Activated CD8-positive, alpha-beta memory T cell treated with anti-CD3 and anti-CD28 coated beads for 36 hours (primary cell): ENCODE data around the gene ELOA. TPM values are rescaled to one million over a fixed set of nuclear protein-coding genes. Genes with fewer than 3 reads are reported as not detected.
"Not testable (repeated sequence)": the region's sequence is repeated elsewhere in the genome, so short reads cannot be mapped to it uniquely, and the experiment has no call there.

Source experiments
- CTCF ChIA-PET: fragments of 350-600 bp; sonication (Branson Sonifier 250); formaldehyde crosslinking; loops from one replicate; lab custom pipeline; 2021; ENCODE audit warnings: antibody characterized with exemption; lab: Charles Lee
- POLR2A ChIA-PET: fragments of 350-600 bp; sonication (Branson Sonifier 250); formaldehyde crosslinking; loops from one replicate; lab custom pipeline; 2021; ENCODE audit warnings: antibody characterized with exemption; lab: Charles Lee
- total RNA-seq, 2 experiments: library from RNA; stranded (reverse); gene quantifications; one replicate each; pipeline ENCODE4 v1.2.3, GENCODE V29; 2021

Gene ELOA
- total RNA-seq, 2 experiments from 2014 or later: 63.1 to 66.0 TPM

DNA sequence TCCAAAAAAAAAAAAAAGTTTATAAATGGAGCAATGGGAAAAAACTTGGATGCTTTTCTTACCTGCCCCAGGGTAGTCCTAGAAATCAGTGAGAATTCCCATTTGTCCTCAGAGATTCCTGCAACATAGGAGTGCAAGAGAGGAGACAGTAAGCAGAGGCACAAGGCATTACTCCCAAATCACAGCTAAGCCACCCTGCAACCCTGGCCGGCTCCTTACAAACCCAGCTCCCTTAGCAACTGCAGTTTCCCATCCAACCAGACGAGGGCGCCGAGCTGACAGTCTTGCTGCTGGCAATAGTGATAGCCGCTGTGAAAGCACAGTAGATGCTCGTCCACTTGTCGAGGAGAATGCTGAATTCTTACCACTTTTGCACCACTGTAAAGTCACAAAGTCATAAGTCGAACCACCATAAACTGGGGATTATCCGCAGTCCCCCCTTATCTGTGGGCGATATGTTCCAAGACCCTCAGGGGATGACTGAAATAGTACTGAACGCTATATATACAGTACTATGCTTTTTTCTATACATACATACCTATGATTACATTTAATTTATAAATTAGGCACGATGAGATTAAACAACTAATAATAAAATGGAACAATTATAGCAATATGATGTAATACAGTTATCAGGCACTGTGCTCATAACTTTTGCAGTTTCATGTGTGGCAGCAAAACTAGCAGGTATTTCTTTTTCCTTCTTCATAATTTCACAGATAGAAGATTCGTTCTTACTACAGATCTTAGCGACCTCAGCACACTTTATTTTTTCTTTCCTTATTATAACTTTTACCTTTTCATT, 29.0 kb downstream of the ELOA start:
- ChIA-PET POLR2A (interaction anchor here (0.6 kb wide), 1 partner anchor 435 kb away, joined by 3 read pairs; no protein-coding TSS in a partner anchor), CTCF (interaction anchor here (0.6 to 2.5 kb wide), 18 partner anchors 10 to 386 kb away, joined by 3 to 8 read pairs (median 4); partner anchors contain the start of genes ELOA, HMGCL, LYPLA2 and RPL11)

DNA sequence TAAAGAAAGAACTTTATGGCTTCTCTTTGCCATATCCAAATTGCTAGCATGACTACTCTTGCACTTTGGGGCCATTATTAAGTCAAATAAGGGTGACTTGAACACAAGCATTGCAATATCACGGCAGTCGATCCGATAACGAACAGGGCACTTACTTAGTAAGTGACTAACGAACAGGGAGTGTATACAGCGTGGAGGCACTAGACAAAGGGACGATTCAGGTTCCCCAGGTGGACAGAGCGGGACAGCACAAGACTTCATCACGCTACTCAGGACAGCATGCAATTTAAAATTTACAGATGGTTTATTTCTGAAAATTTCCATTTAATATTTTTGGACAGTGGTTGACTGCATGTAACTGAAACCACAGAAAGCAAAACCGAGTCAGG, 29.6 kb downstream of the ELOA start:
- ChIA-PET POLR2A (no interaction called here), CTCF (interaction anchor here (0.9 kb wide), 1 partner anchor 29 kb away, joined by 3 read pairs; no protein-coding TSS in a partner anchor)

DNA sequence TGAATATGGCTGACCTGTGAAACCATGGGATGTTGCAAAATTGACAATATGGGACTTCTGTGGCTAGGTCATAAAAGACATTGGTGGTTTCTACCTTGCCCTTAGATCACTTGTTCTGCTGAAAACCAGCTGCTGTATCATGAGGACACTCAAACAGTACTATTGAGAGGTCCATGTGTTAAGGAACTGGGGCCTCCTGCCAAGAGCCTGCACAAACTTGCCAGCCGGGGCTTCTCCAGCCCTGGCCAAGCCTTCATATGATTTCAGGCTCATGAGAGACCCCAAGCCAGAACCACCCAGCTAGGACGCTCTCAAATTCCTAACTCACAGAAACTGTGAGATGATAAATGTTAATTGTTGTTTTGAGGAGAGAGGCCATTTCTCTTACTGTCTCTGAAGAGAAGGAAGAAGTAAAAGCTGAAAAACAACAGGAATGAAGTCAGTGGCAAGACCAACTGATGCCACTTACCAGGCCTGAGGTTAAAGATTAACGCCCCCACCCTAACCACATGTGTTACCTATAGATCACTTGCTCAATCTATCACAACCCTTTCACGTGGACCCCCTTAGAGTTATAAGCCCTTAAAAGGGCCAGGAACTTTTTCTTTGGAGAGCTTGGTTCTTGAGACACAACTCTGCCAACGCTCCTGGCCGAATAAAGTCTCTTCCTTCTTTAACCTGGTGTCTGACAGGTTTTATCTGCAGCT, 31.1 kb downstream of the ELOA start:
- CTCF ChIA-PET: interaction anchor here (1.0 to 2.3 kb wide), 3 partner anchors 8 to 143 kb away, joined by 3 to 7 read pairs (median 3); no protein-coding TSS in a partner anchor
- POLR2A ChIA-PET: no interaction called here

DNA sequence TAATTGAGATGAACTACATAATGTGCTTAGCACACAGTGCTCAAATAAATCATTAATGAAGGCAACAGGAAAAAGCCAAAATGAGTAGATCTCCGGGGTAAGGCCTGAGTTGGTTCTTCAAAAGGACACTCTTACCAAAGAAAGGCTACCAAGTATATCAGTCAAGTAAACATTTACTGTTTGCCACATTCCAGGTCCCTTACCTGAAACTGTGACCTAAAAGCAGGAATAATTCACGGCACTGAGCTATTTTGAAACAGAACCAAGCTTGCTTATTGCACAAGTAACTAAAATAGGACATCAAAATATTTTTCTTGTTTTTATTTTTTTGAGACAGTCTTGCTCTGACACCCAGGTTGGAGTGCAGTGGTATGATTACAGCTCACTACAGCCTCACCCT, 32.9 kb downstream of the ELOA start:
- ChIA-PET POLR2A (no interaction called here), CTCF (interaction anchor here (1.1 kb wide), 1 partner anchor 19 kb away, joined by 3 read pairs; no protein-coding TSS in a partner anchor)

DNA sequence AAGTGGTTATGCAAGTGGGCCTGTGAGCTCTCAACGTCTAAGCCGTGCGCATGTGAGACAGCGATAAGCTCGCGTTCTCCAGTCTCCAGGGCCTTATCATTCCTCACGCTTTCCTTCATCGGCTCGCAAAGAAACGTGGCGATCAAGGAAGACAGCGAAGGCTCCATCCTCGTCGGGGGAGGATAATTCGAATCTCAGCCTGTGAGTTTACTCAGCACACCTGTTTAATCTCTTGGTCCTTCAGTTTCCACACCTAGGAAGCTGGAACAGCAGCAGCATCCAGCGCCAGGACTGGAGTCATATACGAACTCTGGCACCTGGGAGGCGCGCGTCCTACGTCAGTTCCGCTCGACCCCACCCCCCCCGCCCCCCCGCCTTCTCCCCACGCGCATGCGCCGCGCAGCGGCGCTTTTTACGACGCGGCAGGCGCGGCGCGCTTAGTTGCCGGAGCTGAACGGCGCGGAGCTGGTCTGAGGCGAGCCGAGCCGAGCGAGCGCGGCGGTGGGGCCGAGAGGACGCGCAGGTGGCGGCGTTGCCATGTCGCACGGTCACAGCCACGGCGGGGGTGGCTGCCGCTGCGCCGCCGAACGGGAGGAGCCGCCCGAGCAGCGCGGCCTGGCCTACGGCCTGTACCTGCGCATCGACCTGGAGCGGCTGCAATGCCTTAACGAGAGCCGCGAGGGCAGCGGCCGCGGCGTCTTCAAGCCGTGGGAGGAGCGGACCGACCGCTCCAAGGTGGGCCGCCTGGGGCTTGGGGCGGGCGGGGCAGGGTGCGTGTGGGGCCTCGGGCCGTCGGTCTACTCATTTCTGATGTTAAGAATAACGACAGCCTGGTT, 34.9 kb downstream of the ELOA start, which contains the start of gene PITHD1:
Gene PITHD1, plus strand, starts transcription at position 440 of the 836 bp plus-strand sequence. Its CDS starts 98 bp downstream, at position 538.
- ChIA-PET POLR2A (interaction anchor here (0.5 to 3.3 kb wide), 9 partner anchors 12 to 202 kb away, joined by 3 to 17 read pairs (median 4); partner anchors contain the start of genes ELOA, GALE, HMGCL and RPL11), CTCF (interaction anchor here (0.6 to 1.8 kb wide), 4 partner anchors 20 to 219 kb away, joined by 3 to 5 read pairs (median 4); partner anchors contain the start of genes GALE and ID3)

DNA sequence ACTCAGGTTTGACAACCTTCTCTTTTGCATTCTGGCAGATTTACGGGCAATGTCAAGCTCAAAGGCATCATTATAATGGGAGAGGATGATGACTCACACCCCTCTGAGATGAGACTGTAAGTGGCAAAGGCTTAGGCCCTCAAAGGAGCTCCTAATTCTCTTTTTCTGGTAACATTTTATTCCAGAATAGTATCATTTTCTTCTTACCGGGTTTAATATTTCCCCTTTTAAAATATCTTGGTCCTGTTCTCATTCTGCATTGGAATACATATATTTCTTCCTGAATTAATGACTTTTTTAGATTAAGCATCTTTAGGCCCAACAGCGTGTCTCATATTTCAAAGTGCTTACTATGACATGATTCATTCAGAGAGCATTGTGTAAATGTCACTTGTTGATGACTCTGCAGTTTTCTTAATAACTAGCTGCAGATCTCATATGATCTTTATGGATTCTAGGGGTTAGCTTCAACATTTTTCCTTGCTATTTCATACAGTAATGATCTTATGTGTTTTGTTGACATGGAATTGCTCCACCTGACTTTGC, 36.6 kb downstream of the ELOA start:
- ChIA-PET POLR2A (interaction anchor here (0.6 to 3.3 kb wide), 5 partner anchors 12 to 248 kb away, joined by 3 to 17 read pairs (median 5); partner anchors contain the start of genes GALE, HMGCL and LYPLA2), CTCF (interaction anchor here (0.6 to 1.8 kb wide), 4 partner anchors 12 to 103 kb away, joined by 4 to 5 read pairs (median 4); no protein-coding TSS in a partner anchor)

DNA sequence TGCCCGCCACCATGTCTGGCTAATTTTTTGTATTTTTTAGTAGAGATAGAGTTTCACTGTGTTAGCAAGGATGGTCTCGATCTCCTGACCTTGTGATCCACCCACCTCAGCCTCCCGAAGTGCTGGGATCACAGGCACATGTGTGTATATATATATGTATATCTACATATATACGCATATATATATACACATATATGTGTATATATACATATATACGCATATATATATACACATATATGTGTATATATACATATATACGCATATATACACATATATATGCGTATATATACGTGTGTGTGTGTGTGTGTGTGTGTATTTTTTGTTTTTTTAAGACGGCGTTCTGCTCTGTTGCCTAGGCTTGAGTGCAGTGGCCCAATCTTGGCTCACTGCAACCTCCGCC, 39.9 kb downstream of the ELOA start:
- POLR2A ChIA-PET: not testable (repeated sequence)
- CTCF ChIA-PET: interaction anchor here (0.6 kb wide), 1 partner anchor 208 kb away, joined by 3 read pairs; no protein-coding TSS in a partner anchor

DNA sequence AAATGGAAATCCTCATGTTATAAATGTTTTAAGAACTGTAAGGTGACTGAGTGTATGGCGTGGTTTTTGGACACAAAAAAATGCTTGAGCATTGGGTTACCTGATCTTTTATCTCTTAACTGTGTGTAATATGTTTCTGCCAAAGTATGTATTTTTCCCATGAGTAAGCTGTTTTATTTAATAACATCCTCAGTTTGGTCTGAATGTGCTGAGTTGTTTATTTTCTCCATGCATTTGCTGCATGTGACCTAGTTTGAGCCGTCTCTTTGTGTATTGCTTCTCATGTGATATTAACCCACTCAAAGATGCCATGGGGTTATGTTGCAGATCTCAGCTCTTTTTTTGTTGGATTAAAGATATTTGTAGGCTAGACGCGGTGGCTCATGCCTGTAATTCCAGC, 41.6 kb downstream of the ELOA start:
- ChIA-PET CTCF (interaction anchor here (0.7 to 1.6 kb wide), 2 partner anchors 14 to 26 kb away, joined by 4 read pairs; no protein-coding TSS in a partner anchor), POLR2A (no interaction called here)

DNA sequence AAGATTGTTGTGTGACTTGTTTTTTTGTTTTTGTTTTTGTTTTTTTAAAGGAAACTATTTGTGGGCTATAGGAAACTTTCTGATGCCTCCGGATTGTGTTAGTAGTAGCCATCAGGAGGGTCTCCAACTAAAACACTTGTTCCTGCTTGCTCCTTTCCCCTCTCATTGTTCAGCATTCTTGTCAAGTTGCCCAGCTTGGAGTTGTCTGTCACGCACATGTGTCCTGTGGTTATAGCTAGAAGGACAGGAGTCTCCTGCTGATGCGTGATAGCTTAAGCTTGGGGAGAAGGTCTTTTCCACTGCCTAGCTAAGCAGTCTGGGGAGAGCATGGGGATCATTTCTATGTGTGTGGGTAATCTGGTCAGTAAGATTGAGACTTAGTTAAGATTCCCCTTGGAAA, 44.4 kb downstream of the ELOA start:
- POLR2A ChIA-PET: interaction anchor here (0.6 kb wide), 1 partner anchor 25 kb away, joined by 7 read pairs; no protein-coding TSS in a partner anchor
- CTCF ChIA-PET: interaction anchor here (1.1 kb wide), 1 partner anchor 11 kb away, joined by 3 read pairs; no protein-coding TSS in a partner anchor

DNA sequence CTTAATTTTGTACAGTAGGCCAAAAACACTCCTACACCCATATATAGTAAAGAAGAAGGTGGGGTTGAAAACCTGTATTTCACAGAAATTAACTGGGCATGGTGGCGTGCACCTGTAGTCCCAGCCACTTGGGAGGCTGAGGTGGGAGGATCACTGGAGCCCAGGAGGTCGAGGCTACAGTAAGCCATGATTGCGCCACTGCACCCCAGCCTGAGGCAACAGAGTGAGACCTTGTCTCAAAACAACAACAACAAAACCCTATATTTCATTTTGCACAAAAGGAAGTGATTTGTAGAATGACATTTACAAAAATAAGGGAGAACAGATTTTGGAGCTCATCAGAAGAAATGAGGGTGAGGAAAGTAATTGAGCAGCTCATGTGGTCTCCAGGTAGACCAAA, 45.4 kb downstream of the ELOA start:
- ChIA-PET POLR2A (no interaction called here), CTCF (interaction anchor here (1.4 kb wide), 1 partner anchor 66 kb away, joined by 3 read pairs; no protein-coding TSS in a partner anchor)

DNA sequence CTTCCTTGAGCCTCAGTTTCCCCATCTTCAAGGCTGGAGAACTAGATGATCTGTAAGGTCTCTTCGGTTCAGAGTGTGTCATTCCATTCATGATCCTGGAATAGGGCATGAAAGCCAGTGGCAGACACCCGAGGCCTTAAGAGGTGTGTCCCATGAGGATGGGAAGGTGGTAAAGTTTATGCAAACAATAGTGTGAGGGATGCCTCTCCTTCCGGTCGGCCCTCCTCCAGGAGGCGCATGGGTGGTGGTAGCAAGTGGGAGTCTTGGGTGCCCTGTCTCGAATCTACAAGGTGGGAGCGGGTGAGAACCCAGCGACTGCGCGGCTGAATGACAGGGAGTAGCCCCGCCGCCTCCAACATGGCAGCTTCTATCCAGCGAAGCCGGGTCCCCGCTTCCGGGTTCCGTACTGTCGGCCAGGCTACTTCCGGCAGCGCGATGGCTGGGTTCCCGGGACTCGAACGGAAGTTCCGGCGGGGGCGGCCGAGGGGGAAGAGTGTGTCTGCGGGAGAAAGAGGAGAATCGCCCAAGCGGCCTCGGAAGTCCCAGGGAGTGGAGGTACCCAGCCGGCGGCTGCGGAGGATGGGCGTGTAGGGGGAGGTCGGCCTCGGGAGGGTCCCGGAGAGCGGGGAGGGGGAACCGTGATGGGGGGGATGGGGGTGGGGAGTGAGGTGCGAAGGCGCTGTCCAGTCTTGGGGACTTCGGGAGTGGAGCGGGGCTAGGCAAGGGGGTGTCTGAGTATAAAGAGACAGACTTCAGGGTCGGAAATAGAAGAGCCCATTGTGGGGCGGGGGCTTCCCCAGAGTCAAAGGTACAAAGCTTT, 47.6 kb downstream of the ELOA start, which contains the start of gene LYPLA2:
Gene LYPLA2, plus strand, starts transcription at position 450 of the 820 bp plus-strand sequence. CDS start 1,538 bp downstream, outside the sequence.
- ChIA-PET CTCF (interaction anchor here (0.6 to 2.1 kb wide), 5 partner anchors 10 to 46 kb away, joined by 3 to 9 read pairs (median 4); partner anchors contain the start of gene GALE), POLR2A (interaction anchor here (0.6 to 1.9 kb wide), 4 partner anchors 9 to 13 kb away, joined by 3 to 5 read pairs (median 4); partner anchors contain the start of gene PITHD1)

DNA sequence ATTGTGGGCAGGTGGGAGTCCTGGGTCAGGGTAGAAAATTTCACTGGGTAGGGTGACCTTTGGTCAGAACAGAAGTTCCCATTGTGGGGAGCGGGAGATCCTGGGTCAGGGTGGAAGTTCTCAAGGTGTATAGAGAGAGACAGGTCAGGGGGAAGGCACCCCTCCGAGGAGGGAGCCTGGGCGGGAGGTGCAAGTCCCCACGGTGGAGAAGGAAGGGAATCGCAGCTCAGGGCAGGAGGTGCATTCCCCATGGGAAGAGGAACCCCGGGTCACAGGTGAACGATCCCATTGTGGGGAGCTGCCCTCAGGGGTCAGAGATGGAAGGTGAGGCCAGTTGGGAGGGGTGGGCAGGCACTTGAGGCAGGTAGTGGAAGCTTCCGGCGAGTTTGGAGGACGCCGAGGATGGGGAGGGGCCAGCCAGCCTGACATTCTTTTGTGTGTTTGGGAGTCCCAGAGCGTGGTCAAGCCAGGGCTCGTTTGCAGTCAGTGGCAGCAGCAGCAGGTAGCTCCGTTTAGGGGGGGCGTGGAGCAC, 48.3 kb downstream of the ELOA start:
- POLR2A ChIA-PET: interaction anchor here (0.6 to 1.9 kb wide), 6 partner anchors 8 to 171 kb away, joined by 3 to 6 read pairs (median 4); partner anchors contain the start of gene PITHD1
- CTCF ChIA-PET: interaction anchor here (0.6 to 2.1 kb wide), 5 partner anchors 9 to 47 kb away, joined by 3 to 9 read pairs (median 4); partner anchors contain the start of gene GALE

DNA sequence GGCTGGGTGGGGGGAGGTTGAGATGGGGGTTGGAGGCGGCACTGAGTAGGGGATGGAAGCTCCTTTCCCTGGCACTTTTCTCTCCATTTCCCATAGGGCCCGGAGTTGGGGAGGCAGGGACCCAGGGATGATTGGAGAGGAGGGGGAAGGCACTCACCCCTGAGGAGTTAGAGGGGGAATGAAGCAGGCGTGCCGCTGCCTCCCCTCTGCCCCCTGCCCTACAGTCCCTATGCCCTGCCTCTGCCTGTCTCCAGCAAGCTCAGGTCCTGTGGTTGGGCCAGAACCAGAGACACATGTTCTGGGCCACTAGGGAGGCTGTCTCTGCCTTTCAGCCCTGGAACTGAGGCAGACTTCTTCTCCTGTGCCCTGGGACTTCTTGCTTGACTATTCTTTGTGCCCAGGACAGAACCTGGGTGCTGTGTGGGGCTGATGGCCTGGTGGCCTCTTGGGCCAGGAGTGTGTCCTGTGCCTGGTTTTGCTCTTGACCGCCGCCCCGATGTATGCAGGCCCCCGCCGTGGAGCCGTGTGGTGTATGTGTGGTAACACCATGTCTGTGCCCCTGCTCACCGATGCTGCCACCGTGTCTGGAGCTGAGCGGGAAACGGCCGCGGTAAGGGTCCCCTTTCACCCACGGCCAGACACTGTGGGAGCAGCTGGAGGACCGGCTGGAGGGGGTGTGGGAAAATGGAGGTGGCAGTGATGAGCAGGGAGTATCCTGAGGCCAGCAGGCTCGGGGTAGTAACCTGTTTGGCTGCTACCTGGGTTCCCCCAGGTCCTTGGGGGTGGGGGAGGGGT, 49.1 kb downstream of the ELOA start:
- POLR2A ChIA-PET: interaction anchor here (0.6 to 1.9 kb wide), 6 partner anchors 7 to 171 kb away, joined by 3 to 6 read pairs (median 4); partner anchors contain the start of gene PITHD1

DNA sequence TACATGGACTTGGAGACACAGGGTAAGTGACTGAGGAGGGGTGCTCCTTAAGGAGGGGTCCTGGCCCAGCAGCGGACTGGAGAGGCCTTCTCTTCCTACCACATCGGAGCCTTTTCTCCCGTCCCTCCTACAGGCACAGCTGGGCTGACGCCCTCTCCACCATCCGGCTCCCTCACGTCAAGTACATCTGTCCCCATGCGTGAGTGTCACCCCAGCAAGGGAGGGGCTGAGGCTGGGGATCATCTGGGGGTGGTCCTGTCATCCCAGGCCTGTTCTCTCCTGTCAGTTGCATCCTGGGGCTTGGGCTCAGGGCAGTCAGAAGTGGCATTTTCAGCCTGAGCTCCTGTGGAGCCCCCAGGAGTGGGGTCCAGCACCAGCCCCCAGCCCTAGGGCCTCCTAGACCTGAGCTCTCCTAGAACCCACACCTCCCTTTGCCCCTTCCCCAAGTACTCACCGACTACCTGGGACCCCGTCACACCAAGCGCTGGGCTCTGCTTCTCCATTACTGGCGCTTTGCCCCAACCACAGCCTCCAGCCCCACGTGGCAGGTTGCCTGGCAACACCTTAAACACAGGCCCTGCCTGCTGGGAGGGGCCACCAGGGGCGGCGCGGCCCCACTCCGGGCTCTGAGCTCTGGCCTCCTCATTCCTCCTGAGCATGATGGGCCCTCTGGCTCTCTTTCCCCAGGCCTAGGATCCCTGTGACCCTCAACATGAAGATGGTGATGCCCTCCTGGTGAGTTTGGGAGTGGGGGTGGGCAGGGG, 49.9 kb downstream of the ELOA start:
- ChIA-PET CTCF (interaction anchor here (0.8 to 1.7 kb wide), 3 partner anchors 14 to 111 kb away, joined by 3 to 5 read pairs (median 4); no protein-coding TSS in a partner anchor), POLR2A (interaction anchor here (1.0 kb wide), 1 partner anchor 15 kb away, joined by 3 read pairs; the partner anchor contains the start of gene PITHD1)

More for the DNA sequence above, 49.1 kb downstream of the ELOA start:
- CTCF ChIA-PET: interaction anchor here (0.8 to 2.1 kb wide), 4 partner anchors 8 to 16 kb away, joined by 3 to 9 read pairs (median 4); partner anchors contain the start of gene GALE
